Islet of Langerhans (tissue), 1 donor: ENCODE data around the gene OXGR1.
"Not testable (repeated sequence)": the region's sequence is repeated elsewhere in the genome, so short reads cannot be mapped to it uniquely, and the experiment has no call there.

Source experiments
- FAIRE-seq: peaks from one replicate; lab custom pipeline; 2011; peaks lifted over from hg19 to GRCh38; lab: Jason Lieb, UNC

The OXGR1 gene

DNA sequence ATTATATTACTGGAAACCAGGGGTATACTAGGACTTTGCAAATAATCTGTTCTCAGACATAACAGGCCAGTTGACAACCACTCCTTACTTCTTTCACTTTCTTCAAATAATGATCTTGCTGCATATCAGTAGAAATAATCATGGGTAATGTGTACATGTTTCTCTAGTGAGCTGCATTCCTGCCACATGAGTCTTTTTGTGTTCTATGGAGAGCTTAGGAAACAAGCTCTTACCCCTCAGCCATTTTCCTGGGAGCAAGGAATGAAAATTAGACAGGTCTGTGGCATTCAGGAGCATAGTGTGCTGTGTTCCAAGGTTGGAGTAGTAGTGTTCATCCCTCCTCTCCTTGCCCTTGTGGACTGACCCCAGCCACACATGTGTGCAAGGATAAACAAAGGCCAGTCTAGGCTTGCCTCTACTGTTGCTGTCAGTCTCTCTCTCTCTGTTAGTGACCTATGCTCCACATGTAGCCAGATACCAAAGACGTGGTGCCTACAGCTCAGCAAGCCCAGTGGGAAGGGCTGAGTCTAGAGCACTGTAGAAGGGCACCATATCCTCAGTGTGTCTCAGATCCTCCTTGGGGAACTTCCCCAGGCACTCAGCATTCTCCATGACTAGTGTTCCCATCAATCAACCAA, 11.5 kb upstream of the OXGR1 start:
- FAIRE-seq: no peak

DNA sequence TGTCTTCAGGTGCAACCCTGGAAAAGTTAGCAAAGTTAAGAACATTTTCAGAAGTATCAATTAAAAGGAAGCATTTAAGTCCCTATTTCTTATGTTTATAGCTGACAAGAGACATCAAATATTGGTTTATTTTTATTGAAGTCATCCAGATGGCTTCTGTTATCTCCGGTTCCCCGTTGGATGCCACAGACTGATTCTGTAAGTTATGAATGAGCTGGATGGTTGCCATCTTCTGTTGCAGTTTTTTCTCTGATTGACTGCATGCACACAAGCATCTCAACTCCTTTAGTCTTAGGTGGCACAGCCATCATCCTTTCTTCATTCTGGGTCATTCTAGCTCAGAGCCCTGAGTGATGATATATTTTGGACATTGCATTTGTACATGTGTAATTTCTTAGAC, 10.6 kb upstream of the OXGR1 start:
- no peak for FAIRE-seq

DNA sequence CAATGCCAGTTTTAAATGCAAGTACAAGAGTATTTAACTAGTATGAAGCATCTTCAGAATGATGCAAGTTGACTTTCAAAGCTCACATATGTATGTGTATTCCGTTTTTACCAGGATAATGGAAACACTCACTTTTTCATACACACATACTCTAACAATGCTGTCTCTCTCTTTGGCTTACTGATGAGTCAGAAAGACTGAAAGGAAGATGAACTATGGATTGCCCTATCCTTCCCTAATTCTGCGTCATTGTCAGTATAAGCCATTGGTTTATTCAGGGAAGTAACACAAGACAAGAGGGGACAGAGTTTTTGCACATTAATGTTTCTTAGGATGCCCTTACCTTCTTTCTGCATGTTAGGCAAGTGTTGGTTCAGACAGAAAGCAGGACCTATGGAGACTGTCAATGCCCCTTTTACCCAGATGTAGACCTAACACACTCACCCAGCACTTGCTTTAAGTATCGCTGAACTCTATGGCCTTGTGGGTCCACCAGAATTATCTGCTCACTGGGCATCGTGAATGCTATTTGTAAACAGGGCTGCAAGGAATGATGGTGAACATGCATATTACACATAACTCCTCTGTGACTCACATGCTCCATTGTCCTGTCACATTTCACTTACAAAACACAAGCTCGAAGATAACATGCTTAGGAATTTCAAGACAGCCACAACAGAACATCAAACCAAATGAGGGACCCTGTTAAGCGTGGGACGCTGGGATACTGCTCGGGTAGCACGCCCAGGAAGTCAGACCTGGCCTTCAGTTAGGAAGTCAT, 10.0 kb upstream of the OXGR1 start:
- FAIRE-seq: no peak

DNA sequence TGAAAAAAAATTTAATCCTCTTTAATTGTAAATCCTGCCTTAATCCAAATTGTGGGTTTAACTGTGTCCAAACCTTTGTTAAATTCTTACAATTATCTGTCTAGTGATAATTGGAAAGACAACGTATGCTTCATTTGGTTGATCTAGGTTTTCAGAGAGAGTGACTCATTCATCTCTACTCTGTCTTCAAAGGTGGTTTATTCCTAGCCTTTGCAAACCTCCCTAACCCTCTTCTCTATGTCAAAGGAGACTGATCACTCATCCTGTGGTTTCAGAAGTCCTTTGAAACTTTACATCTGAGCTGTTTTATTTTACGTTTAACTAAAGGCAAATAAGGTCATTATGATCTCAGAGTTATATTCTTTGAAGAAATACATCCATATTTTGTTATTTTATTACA, 8.8 kb upstream of the OXGR1 start:
- FAIRE-seq: peak; percentile 96

DNA sequence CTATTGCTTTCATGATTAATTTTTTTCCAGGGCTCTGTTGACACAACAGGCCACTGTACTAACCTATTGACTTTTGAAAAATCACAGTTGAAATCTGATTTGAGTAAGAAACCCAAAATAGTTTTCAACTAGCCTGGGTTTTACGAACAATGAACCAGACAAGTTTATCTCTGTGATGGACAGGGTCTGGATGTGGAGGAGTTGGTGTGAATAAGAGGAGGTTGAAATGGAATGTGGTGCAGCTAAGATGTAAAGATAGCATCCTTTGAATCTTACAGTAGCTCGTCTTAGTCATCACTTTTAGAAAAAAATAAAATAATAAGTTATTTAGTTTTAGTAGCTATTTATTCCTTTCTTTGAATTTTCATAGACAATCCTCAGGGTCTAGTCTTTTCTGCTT, 8.3 kb upstream of the OXGR1 start:
- FAIRE-seq: peak; percentile 49

DNA sequence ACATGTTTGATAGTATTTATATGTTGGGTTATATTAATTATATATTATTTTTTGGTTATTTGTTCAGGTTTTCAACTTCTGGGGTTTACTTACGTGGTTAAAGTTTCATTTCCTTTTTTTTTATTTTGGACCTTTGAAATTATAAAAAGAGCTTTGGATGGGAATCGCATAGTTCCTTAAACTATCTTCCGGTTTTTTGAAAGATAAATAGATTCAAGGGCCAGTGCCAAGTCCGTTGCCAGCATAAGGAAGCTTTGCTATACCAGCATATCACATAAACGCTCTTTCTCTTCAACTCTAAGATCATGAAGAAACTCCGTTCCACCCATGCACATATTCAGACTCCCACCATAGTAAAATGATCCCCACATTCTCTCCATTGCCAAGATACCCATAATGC, 7.4 kb upstream of the OXGR1 start:
- FAIRE-seq: no peak

DNA sequence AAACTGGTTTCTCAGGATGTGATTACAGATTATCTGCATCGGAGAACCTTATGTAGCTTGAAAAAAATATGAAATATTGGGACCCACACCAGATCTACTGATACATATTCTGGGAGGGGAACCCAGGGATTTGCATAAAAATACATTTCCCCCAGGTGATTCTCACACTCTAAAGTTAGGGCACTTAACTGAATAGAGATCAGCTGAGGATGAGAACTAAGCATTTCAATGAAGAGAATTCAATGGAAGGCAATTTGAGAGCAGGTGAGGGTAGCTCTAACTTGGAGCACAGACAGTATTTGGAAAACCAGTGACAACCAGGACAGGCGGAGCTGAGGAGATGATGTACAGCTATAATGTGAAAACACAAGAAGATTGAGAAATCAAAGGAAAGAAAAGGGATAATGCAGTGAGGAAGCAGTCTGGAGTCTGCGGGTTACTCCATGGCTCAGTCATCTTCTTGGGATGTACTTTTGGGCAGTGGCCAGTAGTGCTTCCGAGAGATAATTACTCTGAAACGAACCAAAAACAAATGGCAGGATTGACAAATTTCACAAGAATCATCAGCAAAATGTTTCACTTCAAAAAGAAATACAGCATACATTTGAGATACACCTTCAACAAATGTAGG, 6.1 kb upstream of the OXGR1 start:
- no peak for FAIRE-seq

DNA sequence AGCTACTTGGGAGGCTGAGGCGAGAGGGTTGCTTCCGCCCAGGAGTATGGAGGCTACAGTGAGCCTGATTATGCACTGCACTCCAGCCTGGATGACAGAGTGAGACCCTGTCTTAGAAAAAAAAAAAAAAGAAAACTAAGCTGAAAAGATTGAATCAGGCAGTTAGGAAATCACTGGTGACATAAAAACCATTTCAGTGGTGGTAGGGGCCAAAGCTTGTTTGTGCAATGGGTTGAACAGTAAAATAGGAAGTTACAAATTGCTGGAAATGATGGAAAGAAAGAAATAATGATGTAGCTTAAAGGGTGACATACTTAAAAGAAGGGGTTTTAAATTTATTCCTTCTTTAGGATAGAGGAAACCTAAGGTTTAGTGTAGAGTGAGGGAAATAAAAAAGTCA, 4.8 kb upstream of the OXGR1 start:
- FAIRE-seq: no peak

DNA sequence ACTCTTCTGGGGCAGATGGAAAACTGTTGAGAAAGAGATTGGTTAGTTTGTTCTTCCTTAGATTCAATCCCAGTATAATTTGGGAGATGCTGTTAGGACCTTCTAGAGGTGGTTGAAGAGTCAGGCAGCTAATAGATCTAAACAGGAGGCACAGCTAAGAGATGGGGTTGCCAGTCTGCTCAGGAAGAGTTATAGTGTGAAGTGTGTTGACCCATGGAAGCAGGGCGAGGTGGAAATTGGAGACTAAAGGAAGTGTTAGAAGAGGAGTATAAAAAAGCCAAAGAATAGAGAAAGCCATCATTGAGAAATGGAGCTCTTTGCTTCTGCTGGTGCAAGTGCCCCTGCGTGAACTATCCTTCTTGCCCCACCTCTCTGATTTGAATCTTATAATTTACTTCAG, 3.8 kb upstream of the OXGR1 start:
- no peak for FAIRE-seq

DNA sequence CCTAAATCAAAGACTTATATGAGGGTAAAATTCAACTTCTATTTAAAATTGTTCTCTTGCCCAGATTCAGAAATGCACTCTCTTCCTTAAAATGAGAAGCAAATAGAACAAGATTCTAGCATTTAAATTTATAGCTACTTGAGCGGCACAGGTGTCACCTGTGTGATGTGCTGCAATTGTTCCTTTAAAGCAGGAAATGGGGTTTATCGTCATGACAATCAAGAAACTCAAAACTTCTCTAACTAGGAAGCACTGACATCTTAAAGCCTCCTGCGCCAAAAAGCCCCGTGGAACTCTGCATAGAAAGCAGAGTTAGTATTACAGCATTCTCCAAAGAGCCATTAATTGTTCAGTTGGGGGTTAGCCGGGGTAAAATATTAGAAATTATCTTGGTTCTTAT, 2.6 kb upstream of the OXGR1 start:
- no peak for FAIRE-seq

DNA sequence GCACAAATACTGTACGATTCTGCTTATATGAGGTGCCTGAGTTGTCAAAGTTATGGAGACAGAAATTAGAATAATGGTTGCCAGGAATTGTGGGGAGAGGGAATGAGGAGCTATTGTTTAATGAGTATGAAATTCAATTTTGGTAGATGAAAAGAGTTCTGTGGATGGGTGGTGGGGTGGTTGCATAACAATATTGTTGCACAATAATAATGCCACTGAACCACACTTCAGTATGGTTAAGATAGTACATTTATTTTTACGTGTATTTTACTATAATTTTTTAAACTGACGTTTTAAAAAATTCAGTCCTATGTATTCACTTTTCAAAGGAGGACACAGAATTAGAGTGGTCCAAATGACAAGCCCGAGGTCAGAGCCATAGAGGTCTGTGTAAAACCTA, 1.8 kb upstream of the OXGR1 start:
- FAIRE-seq: no peak

DNA sequence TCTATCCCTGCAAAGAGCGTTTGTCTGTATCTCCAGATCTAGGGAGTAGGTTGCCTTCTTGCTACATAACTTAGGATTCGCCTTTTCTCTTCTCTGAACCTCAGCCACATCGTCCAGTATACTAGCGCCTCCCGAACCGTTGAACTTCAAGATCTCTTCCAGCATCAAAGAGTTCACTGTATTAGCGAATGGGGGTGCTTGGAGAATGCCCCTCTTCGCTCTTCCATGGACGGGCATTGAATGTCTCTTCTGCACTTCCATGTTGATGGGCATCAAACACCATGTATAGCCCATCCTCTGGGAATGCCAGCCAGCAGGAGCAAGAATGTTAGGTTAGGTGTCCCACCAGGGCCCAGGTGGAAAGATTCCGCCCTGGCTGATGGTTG, 575 bp upstream of the OXGR1 start:
- FAIRE-seq: no peak

DNA sequence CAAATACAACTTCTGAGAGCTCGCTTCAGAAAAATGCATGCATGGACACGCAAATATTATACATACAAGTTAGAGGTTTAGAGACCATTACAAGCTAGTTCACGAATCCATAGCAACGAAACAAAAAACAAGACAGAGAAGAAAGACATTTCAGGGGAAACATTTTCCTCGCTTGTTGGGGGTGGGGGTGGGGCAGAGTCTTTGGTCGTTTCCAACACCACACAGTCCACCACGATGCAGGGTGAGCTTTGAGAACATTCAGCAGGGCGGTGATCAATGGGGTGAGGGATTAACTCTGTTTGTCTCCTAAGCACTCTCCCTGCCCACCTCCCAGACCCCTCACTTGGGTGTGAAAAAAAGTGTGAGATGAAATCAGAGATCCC, 651 bp downstream of the OXGR1 start:
- peak; percentile 69 for FAIRE-seq

DNA sequence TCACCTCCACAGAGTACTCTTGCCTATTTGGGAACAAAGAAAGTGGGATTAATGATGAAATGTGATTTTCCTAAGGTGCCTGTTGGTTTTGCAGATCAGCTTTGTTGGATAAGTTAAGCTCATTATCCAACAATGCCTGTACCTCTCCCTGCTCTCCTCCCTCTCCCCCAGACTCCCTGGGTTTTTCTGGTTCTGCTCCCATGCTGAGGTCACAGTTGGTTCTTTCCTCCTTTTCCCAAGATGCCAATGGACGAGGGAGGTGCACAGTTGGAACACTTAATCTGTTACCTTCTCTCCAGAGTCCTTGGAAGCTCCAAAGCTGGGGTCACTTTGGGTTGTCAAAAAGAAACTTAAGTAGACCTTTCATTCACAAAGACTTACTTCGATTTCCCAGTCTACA, 1.6 kb downstream of the OXGR1 start:
- no peak for FAIRE-seq

DNA sequence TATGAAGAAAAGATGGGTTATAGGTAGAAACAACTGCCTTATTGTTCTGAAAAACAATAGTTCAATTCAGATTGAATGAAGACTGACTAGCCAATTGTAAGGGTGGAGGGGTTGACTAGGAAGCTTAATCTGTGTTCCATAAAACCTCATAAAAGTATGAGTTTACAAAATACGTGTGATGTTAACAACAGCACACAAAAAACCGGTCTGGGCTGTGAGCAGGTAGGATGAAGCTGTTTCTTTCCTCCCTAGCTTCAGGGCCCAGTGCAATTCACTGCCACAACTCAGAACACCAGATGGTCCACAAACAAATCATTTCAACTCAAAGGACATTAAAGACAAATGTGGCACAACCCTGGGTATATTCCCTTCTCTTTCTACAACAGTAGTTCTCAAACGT, 3.2 kb downstream of the OXGR1 start:
- no peak for FAIRE-seq

DNA sequence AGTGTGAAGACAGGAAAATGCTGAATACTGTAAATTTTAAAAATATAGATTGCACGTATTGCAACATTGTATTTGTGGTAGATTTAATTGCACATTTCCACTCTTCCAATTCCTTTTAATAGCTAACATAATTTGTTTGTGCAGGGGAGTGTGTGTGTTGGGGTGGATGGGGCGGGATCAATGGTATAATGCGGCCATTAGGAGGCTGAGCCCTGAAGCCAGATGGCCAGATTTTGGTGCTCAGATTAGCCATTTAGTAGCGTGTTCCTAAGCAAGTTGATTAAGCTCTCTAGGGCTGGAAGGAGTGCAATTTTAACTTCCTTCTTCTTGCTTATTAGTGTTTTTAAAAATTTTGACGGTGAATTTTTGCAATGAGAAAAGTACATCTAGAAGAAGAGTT, 5.8 kb downstream of the OXGR1 start:
- FAIRE-seq: peak; percentile 41

DNA sequence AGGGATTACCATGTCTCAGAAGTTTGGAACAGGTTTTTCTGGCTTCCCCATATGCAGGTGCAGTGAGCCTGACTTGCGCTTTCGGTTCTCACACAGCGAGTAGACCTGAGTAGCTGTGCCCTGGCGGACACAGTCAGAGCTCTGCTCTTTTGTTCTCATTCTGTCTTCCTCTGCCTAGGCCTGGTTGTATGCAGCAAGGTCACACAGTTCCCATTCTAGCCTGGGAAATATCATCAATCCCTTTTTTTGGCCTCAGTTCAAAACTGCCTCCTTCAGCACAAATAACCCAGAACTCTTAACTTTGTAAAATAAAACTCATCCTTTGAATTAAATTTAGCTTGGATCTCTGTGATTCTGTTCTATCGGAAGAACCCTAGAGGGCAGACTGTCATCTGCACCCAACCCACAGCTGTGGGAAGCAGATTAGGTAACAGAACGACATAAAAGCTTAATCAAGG, 10.2 kb downstream of the OXGR1 start:
- peak; percentile 96 for FAIRE-seq

DNA sequence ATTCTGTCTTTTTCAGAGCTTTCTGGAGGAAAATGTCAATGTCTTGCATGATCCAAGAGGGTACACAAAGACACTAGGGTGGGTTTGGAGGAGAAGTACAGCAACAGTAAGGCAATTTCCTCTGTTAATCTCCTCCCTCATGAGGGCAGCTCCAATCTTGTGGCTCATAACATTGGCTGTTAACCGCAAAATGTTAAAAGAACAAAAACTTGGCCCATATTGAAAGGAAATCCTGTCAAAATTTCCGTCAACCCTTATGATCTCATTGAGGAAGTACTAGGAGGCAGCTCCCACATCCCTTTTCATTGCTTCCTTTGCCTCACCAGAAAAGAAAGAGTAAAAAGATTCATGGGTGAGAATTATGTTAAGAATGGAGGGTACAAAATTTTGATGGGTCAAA, 11.6 kb downstream of the OXGR1 start:
- no peak for FAIRE-seq

DNA sequence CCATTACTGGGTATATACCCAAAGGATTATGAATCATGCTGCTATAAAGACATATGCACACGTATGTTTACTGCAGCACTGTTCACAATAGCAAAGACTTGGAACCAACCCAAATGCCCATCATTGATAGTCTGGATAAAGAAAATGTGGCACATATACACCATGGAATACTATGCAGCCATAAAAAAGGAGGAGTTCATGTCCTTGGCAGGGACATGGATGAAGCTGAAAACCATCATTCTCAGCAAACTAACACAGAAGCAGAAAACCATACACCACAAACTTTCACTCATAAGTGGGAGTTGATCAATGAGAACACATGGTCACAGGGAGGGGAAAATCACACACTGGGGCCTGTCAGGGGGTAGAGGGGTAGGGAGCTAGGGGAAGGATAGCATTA, 14.4 kb downstream of the OXGR1 start:
- FAIRE-seq: not testable (repeated sequence)

DNA sequence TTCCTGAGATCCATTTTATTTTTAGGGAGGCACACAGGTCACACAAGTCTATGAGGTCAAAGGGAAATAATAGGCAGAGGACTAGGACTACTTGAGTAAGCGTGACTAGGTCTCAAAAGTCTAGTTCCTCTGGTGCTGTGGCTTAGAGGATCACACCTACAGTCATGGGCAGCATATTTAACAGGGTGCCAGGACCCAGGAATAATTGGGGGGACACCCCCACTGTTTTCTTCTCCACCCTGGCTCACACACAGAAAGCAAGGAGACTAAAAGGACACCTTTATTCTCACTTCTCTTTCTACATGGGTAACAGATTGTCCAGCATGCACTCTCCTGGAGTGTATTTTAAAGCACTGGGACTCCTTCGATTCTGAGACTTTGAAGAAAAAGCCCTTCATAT, 26.2 kb downstream of the OXGR1 start:
- no peak for FAIRE-seq

DNA sequence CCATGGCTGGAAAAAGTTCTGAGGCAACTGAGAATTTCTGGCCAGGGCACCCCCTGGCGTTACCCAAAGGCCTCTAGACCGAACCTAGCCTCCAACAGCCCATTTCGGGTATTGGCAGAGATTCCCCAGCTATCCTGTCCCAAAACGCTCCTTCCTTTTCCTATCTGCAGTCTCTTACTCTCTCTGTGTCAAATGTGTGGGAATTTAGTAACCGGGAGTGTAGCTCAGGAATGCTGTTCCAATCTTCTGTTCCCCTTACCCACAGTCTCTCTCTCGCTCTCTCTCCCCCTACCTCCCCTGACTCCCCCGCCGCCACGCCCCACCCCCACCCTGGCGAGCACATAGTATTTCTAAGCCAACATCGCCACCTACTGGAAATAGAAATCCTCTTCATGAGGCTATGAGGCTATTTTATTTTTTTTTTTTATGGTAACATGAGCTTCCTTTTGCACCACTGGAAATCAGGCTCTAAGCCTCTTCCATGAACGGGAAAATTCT, 27.0 kb downstream of the OXGR1 start:
- FAIRE-seq: no peak

DNA sequence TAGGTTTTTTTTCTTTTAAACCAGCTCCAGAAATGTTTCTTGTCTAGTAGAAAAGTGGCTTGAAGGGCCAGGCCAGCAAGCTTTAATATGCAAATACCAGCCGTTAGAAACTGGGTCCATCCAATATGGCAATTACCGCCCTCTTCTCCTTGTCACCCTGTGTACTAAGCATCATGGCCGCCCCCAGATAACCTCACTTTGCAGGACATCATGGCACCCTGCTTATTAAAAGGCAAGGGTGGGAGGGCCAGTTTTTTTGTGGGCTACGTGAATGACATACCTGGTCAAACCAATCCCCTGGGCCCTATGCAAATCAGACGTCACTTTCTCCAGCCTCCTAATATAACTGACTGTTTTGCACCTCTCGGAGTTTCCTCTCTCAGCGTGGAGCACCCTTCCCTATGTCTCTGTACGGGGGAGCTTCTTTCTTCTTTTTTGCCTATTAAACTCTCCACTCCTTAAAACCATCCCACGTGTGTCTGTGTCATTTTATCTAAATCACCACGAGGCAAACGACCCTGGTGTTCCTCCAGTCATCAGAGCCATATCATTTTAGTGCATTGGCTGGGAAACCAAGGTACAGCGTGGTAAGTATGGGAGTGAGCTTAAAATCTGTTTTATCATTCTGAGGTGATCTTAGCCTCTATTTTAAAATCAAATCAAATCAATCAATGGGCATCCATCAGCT, 27.7 kb downstream of the OXGR1 start:
- FAIRE-seq: no peak
